WTC11 (cell line): ENCODE data around the gene FLRT1.

ENCODE experiments used
- ETV6 ChIP-seq: sonication (generic); formaldehyde crosslinking; IDR thresholded peaks from 2 replicates; pipeline ENCODE4 v1.8.1; 2022; ENCODE audit warnings: mild to moderate bottlenecking, missing genetic modification reagents
- FOXJ3 ChIP-seq: sonication (generic); formaldehyde crosslinking; IDR thresholded peaks from 2 replicates; pipeline ENCODE4 v1.9.0; 2021; ENCODE audit warnings: missing genetic modification reagents, mild to moderate bottlenecking, borderline replicate concordance
- IRF2 ChIP-seq: sonication (generic); formaldehyde crosslinking; IDR thresholded peaks from 2 replicates; pipeline ENCODE4 v1.8.0; 2022; ENCODE audit warnings: low read depth, missing genetic modification reagents, borderline replicate concordance
- NR1H2 ChIP-seq: sonication (generic); formaldehyde crosslinking; IDR thresholded peaks from 2 replicates; pipeline ENCODE4 v1.9.0; 2021; ENCODE audit warnings: mild to moderate bottlenecking, moderate library complexity, missing genetic modification reagents
- SP1 ChIP-seq: sonication (generic); formaldehyde crosslinking; conservative IDR thresholded peaks from 2 replicates; pipeline ENCODE4 v1.8.1; 2022; ENCODE audit warnings: missing genetic modification reagents
- TCF7 ChIP-seq: sonication (generic); formaldehyde crosslinking; IDR thresholded peaks from 2 replicates; pipeline ENCODE4 v1.8.0; 2022; ENCODE audit warnings: mild to moderate bottlenecking, low read depth, missing genetic modification reagents, moderate library complexity
- TEAD4 ChIP-seq: sonication (generic); formaldehyde crosslinking; IDR thresholded peaks from 2 replicates; pipeline ENCODE4 v1.8.0; 2022; ENCODE audit warnings: mild to moderate bottlenecking, missing genetic modification reagents
- USF2 ChIP-seq: sonication (generic); formaldehyde crosslinking; IDR thresholded peaks from 2 replicates; pipeline ENCODE4 v1.8.1; 2023; ENCODE audit warnings: mild to moderate bottlenecking, missing genetic modification reagents, moderate library complexity
- TF ChIP-seq, protein P1 (sequence below): fragments of 200-600 bp; IDR thresholded peaks from 2 replicates; pipeline ENCODE4 v1.8.0; 2022; ENCODE audit warnings: antibody characterized with exemption
- TF ChIP-seq, protein P2 (sequence below): fragments of 250-450 bp; sonication (Bioruptor Pico); conservative IDR thresholded peaks from 2 replicates; pipeline ENCODE4 v1.9.0; 2021; ENCODE audit warnings: mild to moderate bottlenecking

DNA sequence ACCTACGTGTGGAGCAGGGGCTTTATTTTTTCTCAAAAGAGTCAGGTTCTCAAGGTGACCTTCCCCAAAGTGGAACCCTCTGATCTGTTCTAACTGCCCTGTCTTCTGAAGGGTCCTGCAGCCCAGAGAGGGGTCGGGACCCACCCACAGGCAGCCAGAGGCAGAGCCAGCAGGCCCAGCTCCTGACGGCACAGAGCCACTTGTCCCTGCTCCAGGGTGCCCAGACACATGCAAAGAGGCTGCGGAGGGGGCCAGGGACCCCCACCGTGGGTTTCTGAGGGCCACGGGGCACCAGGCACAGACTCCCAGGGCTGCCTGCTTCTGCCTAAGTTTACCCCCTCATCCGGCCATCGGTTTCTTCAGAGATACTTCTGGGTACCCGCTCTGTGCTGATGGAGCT, 37.1 kb downstream of the FLRT1 start:
- TF ChIP-seq, protein P1, sequence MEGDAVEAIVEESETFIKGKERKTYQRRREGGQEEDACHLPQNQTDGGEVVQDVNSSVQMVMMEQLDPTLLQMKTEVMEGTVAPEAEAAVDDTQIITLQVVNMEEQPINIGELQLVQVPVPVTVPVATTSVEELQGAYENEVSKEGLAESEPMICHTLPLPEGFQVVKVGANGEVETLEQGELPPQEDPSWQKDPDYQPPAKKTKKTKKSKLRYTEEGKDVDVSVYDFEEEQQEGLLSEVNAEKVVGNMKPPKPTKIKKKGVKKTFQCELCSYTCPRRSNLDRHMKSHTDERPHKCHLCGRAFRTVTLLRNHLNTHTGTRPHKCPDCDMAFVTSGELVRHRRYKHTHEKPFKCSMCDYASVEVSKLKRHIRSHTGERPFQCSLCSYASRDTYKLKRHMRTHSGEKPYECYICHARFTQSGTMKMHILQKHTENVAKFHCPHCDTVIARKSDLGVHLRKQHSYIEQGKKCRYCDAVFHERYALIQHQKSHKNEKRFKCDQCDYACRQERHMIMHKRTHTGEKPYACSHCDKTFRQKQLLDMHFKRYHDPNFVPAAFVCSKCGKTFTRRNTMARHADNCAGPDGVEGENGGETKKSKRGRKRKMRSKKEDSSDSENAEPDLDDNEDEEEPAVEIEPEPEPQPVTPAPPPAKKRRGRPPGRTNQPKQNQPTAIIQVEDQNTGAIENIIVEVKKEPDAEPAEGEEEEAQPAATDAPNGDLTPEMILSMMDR: no peak
- TF ChIP-seq FOXJ3 (CRISPR knock-in tag) (no peak), IRF2 (no peak), USF2 (CRISPR knock-in tag) (no peak), TCF7 (CRISPR knock-in tag) (no peak), ETV6 (no peak), SP1 (CRISPR knock-in tag) (no peak), TEAD4 (CRISPR knock-in tag) (no peak), NR1H2 (no peak)
- TF ChIP-seq, protein P2, sequence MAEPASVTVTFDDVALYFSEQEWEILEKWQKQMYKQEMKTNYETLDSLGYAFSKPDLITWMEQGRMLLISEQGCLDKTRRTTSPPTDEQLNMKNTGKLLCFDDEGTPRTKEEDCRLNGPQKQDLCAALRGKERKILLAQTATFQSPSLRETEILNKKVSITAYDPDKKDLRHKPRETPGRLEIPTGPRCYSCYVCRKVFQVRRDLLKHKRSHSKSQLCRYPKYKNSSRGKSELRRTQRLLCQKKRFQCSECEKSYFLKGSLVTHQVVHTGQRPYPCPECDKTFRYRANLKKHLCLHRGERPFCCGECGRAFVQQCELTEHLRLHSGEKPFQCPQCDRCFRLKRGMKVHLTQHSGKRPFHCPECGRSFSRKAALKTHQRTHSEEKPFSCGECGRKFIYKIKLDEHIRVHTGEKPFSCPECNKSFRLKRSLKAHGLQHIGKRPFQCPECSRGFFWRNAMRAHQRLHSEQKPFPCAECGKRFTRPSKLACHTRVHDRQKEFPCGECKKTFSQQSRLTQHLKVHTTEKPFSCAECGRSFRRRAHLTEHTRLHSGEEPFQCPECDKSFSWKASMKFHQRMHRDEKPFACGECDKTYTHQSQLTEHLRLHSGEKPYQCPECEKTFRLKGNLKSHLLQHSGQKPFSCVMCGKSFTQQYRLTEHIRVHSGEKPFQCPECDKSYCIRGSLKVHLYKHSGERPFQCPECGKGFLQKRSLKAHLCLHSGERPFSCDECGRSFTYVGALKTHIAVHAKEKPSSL: no peak
